HepG2 (cell line): Measurements from ENCODE around the gene MRPL20. TPM values are rescaled to one million over a fixed set of nuclear protein-coding genes. Genes with fewer than 3 reads are reported as not detected.

ENCODE experiments used
- ATAC-seq: fragments of 200-7000 bp; cut with Tn5 transposase; 3 replicates; pipeline ENCODE4 v1.9.1; 2020; ENCODE audit warnings: mild to moderate bottlenecking, moderate library complexity
- BruUV-seq: library from RNA; stranded (reverse); fragments of 400-500 nt; replicated peaks from 2 replicates; lab custom pipeline; 2021; lab: Mats Ljungman, UMichigan
- CTCF ChIA-PET: fragments of 300-600 bp; formaldehyde crosslinking; extraction: SDS; loops from one replicate; lab custom pipeline; 2021; ENCODE audit warnings: low total read pairs, inconsistent platforms, low intra/inter-chr PET ratio; lab: Yijun Ruan, JAX
- POLR2A ChIA-PET: fragments of 350-600 bp; sonication (Branson Sonifier 250); formaldehyde crosslinking; loops from one replicate; lab custom pipeline; 2020; ENCODE audit warnings: antibody characterized with exemption, inconsistent platforms; lab: Yijun Ruan, JAX
- DNase-seq: peaks from one replicate; pipeline ENCODE4 v3.0.0-alpha.2; 2015; ENCODE audit warnings: low spot score
- FAIRE-seq: peaks from 3 replicates; lab custom pipeline; 2011; peaks lifted over from hg19 to GRCh38; lab: Jason Lieb, UNC
- H2AFZ ChIP-seq: one replicate; pipeline ENCODE4 v1.6.1; 2011; ENCODE audit warnings: low read length, inconsistent platforms
- H3K27ac ChIP-seq: fragments of 300-600 bp; 3 replicates; pipeline ENCODE4 v1.8.0; 2011; ENCODE audit warnings: mixed run types, mild to moderate bottlenecking, mixed read lengths, low read length, inconsistent platforms; ENCODE audit not compliant: insufficient read depth; ENCODE audit errors: extremely low read length
- H3K27me3 ChIP-seq, 2 experiments: fragments of 200-600 bp in 1 of 2; 2 replicates in 1 of 2; 3 replicates in 1 of 2; pipeline versions ENCODE4 v1.6.0 to v1.8.0; 2011; ENCODE audit warnings: low read length in 2 of 2, mild to moderate bottlenecking in 2 of 2, moderate library complexity in 2 of 2, inconsistent platforms in 1 of 2; ENCODE audit not compliant: insufficient read depth in 2 of 2, control insufficient read depth in 1 of 2
- H3K36me3 ChIP-seq, 2 experiments: fragments of 200-600 bp in 1 of 2; replicated peaks in 1 of 2; 2 replicates in 1 of 2; 3 replicates in 1 of 2; pipeline versions ENCODE4 v1.5.1 to v1.8.0; 2011; ENCODE audit warnings: low read length in 2 of 2, inconsistent platforms in 1 of 2; ENCODE audit not compliant: insufficient read depth in 2 of 2, control insufficient read depth in 1 of 2
- H3K4me1 ChIP-seq: 2 replicates; pipeline ENCODE4 v1.5.1; 2012; ENCODE audit warnings: low read length, inconsistent platforms; ENCODE audit not compliant: insufficient read depth
- H3K4me2 ChIP-seq: 2 replicates; pipeline ENCODE4 v1.6.0; 2011; ENCODE audit warnings: low read depth, low read length, inconsistent platforms
- H3K4me3 ChIP-seq, 3 experiments: fragments of 200-600 bp in 1 of 3; sonication (generic), shearing (Covaris generic) in 1 of 3; replicated peaks in 1 of 3; 2 replicates each; pipeline ENCODE4 v1.5.1; 2011 to 2016; ENCODE audit warnings: low read length in 3 of 3, inconsistent platforms in 2 of 3, low read depth in 2 of 3, mild to moderate bottlenecking in 2 of 3, control low read depth in 1 of 3, mixed read lengths in 1 of 3; ENCODE audit not compliant: insufficient read depth in 1 of 3
- H3K79me2 ChIP-seq: one replicate; pipeline ENCODE4 v1.6.1; 2011; ENCODE audit warnings: low read length, inconsistent platforms; ENCODE audit not compliant: insufficient read depth
- H3K9ac ChIP-seq: 2 replicates; pipeline ENCODE4 v1.6.0; 2011; ENCODE audit warnings: mild to moderate bottlenecking, low read depth, low read length, inconsistent platforms; ENCODE audit not compliant: insufficient read depth
- H3K9me3 ChIP-seq: 2 replicates; pipeline ENCODE4 v1.5.1; 2012; ENCODE audit warnings: mild to moderate bottlenecking, low read length
- H4K20me1 ChIP-seq: 2 replicates; pipeline ENCODE4 v1.6.0; 2011; ENCODE audit warnings: inconsistent platforms, mild to moderate bottlenecking, low read length, moderate library complexity; ENCODE audit not compliant: insufficient read depth
- UBTF ChIP-seq: sonication (generic); formaldehyde crosslinking; IDR thresholded peaks from 2 replicates; pipeline ENCODE4 v1.4.0; 2020; ENCODE audit warnings: mild to moderate bottlenecking, missing genetic modification reagents
- ZHX2 ChIP-seq, 2 experiments: sonication (generic) in 1 of 2; formaldehyde crosslinking in 1 of 2; IDR thresholded peaks; 2 replicates each; pipeline versions ENCODE4 v1.6.1 to v1.9.0; 2014 to 2022; ENCODE audit warnings: antibody characterized with exemption in 1 of 2, borderline replicate concordance in 1 of 2, inconsistent platforms in 1 of 2, low read depth in 1 of 2, missing genetic modification reagents in 1 of 2
- WGBS: methylation state at CpG from one replicate; pipeline ENCODE4 v1.1.6; 2017; ENCODE audit warnings: low lambda C conversion rate; 5-methylcytosine and 5-hydroxymethylcytosine counted together
- in situ Hi-C: cut with HindIII; loops from 2 replicates; pipeline ENCODE4 v1.10.0; 2017; ENCODE audit warnings: low pct_unique_long_range_greater_than_20kb; ENCODE audit not compliant: extremely low pct_ligation_motif_present
- intact Hi-C: fragments of 100-400 bp; cut with micrococcal nuclease; formaldehyde crosslinking; loops from one replicate; pipeline ENCODE4 v1.10.0; 2022; ENCODE audit not compliant: unreplicated experiment
- polyA plus RNA-seq, 8 experiments: library from polyadenylated mRNA; depleted of rRNA in 3 of 8; stranded (reverse) in 7 of 8; unstranded in 1 of 8; fragments of >200 nt; fragmentation: Illumina TruSeq in 4 of 8; extraction: Trizol in 4 of 8; gene quantifications; 2 replicates each; pipeline versions ENCODE4 v1.2.1 to v1.2.3, GENCODE V29; 2011 to 2016; ENCODE audit warnings: low read depth in 4 of 8, missing spikeins in 1 of 8, mixed read lengths in 1 of 8; ENCODE audit not compliant: insufficient read depth in 1 of 8
- total RNA-seq, 5 experiments: library from RNA; depleted of rRNA; stranded (reverse); fragments of >200 nt; fragmentation: Illumina TruSeq; extraction: Trizol; gene quantifications; 2 replicates each; pipeline ENCODE4 v1.2.3, GENCODE V29; 2016; ENCODE audit warnings: low read depth in 1 of 5

Gene MRPL20
- total and polyA plus RNA-seq, 2 of the 13 experiments (the other 11 are each of a cell fraction or from before 2014, with no cell fraction given): 59.2 to 127 TPM

- POLR2A ChIA-PET: interaction anchor here (1.5 to 1.7 kb wide), 2 partner anchors 11 to 21 kb away, joined by 6 to 7 read pairs; no protein-coding TSS in a partner anchor
- intact Hi-C loops: no loop called here
- H3K9ac ChIP-seq: no peak overlapping the region
Observed at GRCh38 chr1:1373051-1373814, 33.9 kb downstream of the MRPL20 start.

More at GRCh38 chr1:1373051-1373814, 33.9 kb downstream of the MRPL20 start:
- Histone ChIP-seq H3K4me3 (peak overlapping the region in 2 of 3 experiments; percentile 90 to 99; a peak in 5 of 6 replicates), H3K4me2 (peak overlapping the region; percentile 91), H4K20me1 (no peaks in the 10 kb centered on the region), H3K4me1 (peaks cover 37% of the 10 kb centered on the region), H3K79me2 (peaks cover 19% of the 10 kb centered on the region), H3K9me3 (no peaks in the 10 kb centered on the region), H2AFZ (no peak overlapping the region), H3K36me3 (peaks cover 0 to 3% of the 10 kb centered on the region in 2 experiments; a peak in 1 of 5 replicates), H3K27ac (no peak overlapping the region), H3K27me3 (no peaks in the 10 kb centered on the region; a peak in 1 of 5 replicates)
- CTCF ChIA-PET: interaction anchor here (1.8 to 1.9 kb wide), 2 partner anchors 24 to 29 kb away, joined by 11 to 13 read pairs; partner anchors contain the start of gene DVL1
- FAIRE-seq (no peak), ATAC-seq (no peak), DNase-seq (no peak)
- no peak for TF ChIP-seq ZHX2 (IDR thresholded peaks at IDR 0.05; ENCODE audit: low read depth)
- no peak for TF ChIP-seq ZHX2 (CRISPR knock-in tag; IDR thresholded peaks at IDR 0.05; ENCODE audit: borderline replicate concordance)
- 0 out of 2 replicates have a peak, but pooled peaks have one; percentile 16 for TF ChIP-seq UBTF
- in situ Hi-C loops: no loop called here
- no TSS peak for BruUV-seq
- WGBS: 93% methylated on average over 21 of the region's 26 CpGs
